ENCODE measurements around the gene RIBC2.

GRCh38 chr22:45455621-45456020 lies 42.1 kb downstream of the RIBC2 start:
- TF ChIP-seq POLR2A (IDR thresholded peaks at IDR 0.05) (no peak), CTCF (IDR thresholded peaks at IDR 0.05) (no peak)
